ENCODE results near the gene PHAF1. TPM values are rescaled to one million over a fixed set of nuclear protein-coding genes. Genes with fewer than 3 reads are reported as not detected.

Gene PHAF1
- total RNA-seq, 4 donors from 2014 or later = 11.4 to 18.9 (median 17.5) TPM

DNA sequence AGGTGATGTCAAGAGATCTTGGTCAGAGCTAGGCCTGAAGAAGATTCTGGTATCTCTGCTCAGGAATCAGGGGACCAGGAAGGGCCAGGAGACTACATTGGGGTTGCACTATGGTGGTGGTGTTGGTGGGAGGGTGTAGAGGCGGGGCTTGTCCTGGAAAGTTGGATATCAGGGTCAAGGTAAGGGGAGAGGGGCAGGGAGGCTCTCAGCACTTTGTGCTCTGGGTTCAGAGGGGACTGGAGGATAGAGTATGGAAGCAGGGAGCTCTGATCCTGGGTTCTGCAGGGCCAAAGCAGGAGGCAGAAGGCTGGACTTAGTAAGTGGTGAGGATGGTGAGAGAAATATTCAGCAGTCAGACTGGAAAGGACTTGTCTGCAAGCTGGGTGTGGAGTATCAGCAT lies 63.6 kb downstream of the PHAF1 start:
- WGBS, 2 donors = 86 to 88% methylated on average over 1 of the region's 1 CpG
- intact Hi-C loops (cut with DNase I) = no loop called here
- H3K9me3 ChIP-seq = no peaks in the 10 kb centered on the region
- H3K27ac ChIP-seq = peak overlapping the region; percentile 77 to 94 (median 92)
- no peak for DNase-seq
- peaks cover 34 to 48% of the 10 kb centered on the region in 2 donors for H3K4me1 ChIP-seq
- H3K27me3 ChIP-seq = no peaks in the 10 kb centered on the region
- H3K36me3 ChIP-seq = no peaks in the 10 kb centered on the region
- H3K4me3 ChIP-seq (replicated peaks in 1 of 3) = peak overlapping the region in 1 of 3 donors; percentile 32
- TF ChIP-seq, protein P1, sequence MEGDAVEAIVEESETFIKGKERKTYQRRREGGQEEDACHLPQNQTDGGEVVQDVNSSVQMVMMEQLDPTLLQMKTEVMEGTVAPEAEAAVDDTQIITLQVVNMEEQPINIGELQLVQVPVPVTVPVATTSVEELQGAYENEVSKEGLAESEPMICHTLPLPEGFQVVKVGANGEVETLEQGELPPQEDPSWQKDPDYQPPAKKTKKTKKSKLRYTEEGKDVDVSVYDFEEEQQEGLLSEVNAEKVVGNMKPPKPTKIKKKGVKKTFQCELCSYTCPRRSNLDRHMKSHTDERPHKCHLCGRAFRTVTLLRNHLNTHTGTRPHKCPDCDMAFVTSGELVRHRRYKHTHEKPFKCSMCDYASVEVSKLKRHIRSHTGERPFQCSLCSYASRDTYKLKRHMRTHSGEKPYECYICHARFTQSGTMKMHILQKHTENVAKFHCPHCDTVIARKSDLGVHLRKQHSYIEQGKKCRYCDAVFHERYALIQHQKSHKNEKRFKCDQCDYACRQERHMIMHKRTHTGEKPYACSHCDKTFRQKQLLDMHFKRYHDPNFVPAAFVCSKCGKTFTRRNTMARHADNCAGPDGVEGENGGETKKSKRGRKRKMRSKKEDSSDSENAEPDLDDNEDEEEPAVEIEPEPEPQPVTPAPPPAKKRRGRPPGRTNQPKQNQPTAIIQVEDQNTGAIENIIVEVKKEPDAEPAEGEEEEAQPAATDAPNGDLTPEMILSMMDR (IDR thresholded peaks at IDR 0.05) = no peak
- no peak for TF ChIP-seq POLR2A (IDR thresholded peaks at IDR 0.05)

DNA sequence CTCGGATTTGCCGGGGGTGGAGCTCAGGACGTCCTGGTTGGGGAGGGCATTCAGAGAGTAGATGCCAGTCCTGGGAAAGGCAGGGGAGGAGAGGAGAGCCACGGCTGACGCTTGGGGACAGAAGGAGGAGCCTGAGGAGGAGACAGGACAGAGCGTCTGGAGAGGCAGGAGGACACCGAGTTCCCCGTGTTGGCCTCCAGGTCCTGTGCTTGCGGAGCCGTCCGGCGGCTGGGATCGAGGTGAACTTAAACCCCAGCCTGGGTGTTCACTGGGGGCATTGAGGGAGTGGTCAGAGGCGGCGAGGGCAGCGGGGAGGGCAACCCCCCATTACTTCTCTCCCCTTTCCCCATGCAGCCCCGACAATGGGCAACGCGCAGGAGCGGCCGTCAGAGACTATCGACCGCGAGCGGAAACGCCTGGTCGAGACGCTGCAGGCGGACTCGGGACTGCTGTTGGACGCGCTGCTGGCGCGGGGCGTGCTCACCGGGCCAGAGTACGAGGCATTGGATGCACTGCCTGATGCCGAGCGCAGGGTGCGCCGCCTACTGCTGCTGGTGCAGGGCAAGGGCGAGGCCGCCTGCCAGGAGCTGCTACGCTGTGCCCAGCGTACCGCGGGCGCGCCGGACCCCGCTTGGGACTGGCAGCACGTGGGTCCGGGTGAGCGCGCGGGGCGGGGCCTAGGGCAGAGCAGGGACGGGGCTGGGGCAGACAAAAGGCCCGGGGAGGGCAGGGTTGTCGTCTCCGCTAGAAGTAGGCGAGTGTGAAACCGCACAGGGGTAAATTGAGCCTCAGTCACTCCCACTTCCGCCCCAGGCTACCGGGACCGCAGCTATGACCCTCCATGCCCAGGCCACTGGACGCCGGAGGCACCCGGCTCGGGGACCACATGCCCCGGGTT lies 64.3 kb downstream of the PHAF1 start:
- H3K9me3 ChIP-seq = no peaks in the 10 kb centered on the region
- TF ChIP-seq, protein P1 (IDR thresholded peaks at IDR 0.05) = peak in 2 of 6 experiments; percentile 38 to 44
- TF ChIP-seq POLR2A (IDR thresholded peaks at IDR 0.05) = peak; percentile 27 to 82
- peak overlapping the region; percentile 8 to 32 (median 31) for H3K4me3 ChIP-seq (replicated peaks in 1 of 3)
- H3K36me3 ChIP-seq = no peaks in the 10 kb centered on the region
- 0 to 1% methylated on average over 16 of the region's 71 CpGs for WGBS, 2 donors
- intact Hi-C loops (cut with DNase I) = no loop called here
- peaks cover 39 to 55% of the 10 kb centered on the region in 2 donors for H3K4me1 ChIP-seq
- peak overlapping the region; percentile 77 to 94 (median 92) for H3K27ac ChIP-seq
- peak; percentile 96 to 97 for DNase-seq
- H3K27me3 ChIP-seq = no peaks in the 10 kb centered on the region

DNA sequence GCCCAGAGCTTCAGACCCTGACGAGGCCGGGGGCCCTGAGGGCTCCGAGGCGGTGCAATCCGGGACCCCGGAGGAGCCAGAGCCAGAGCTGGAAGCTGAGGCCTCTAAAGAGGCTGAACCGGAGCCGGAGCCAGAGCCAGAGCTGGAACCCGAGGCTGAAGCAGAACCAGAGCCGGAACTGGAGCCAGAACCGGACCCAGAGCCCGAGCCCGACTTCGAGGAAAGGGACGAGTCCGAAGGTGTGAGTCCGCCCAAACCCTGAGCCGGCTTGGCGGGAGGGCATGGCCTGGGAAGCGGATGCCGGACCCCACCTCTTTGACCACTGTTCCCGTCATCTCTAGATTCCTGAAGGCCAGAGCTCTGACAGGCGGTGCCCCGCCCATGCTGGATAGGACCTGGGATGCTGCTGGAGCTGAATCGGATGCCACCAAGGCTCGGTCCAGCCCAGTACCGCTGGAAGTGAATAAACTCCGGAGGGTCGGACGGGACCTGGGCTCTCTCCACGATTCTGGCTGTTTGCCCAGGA lies 65.0 kb downstream of the PHAF1 start:
- TF ChIP-seq, protein P1 (IDR thresholded peaks at IDR 0.05) = no peak
- no peak for TF ChIP-seq POLR2A (IDR thresholded peaks at IDR 0.05)
- WGBS, 2 donors = 34 to 62% methylated on average over 11 to 17 of the region's 31 CpGs
- intact Hi-C loops (cut with DNase I) = no loop called here
- Histone ChIP-seq H3K36me3 (no peaks in the 10 kb centered on the region), H3K9me3 (no peaks in the 10 kb centered on the region), H3K27me3 (no peaks in the 10 kb centered on the region), H3K4me3 (replicated peaks in 1 of 3) (peak overlapping the region in 2 of 3 donors; percentile 8 to 32), H3K27ac (peak overlapping the region; percentile 77 to 94 (median 92)), H3K4me1 (peaks cover 33 to 49% of the 10 kb centered on the region in 2 donors)
- no peak for DNase-seq

DNA sequence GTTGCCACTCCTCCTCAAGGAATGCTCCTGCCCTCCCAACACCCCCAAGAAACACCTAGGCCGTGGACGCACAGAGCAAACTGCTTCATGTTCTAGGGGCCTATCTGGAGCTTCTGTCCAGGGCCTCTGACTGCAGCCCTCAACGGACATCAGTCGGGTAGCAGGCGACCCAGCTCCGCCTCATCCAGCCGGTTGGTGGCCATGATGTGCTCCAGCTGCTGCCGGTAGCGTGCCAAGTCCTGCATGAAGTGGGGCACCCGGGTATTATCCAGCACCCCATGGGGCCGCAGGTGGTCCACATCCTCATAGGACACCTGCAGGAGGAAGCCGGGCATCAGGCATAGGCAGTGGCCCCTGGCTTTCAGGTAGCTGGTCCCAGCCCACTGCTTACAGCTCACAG lies 66.9 kb downstream of the PHAF1 start:
- WGBS, 2 donors = 96 to 100% methylated on average over 5 to 7 of the region's 12 CpGs
- no peak overlapping the region for H3K4me3 ChIP-seq (replicated peaks in 1 of 3)
- peaks cover 24 to 35% of the 10 kb centered on the region in 2 donors for H3K4me1 ChIP-seq
- H3K27me3 ChIP-seq = no peaks in the 10 kb centered on the region
- no peaks in the 10 kb centered on the region for H3K36me3 ChIP-seq
- TF ChIP-seq POLR2A (IDR thresholded peaks at IDR 0.05) = no peak
- TF ChIP-seq, protein P1 (IDR thresholded peaks at IDR 0.05) = no peak
- H3K27ac ChIP-seq = no peak overlapping the region
- intact Hi-C loops (cut with DNase I) = no loop called here
- H3K9me3 ChIP-seq = no peaks in the 10 kb centered on the region
- no peak for DNase-seq

Data from thyroid gland (tissue), 4 donors.